Kidney tubule cell (primary cell): Measurements from ENCODE around the gene TEF.
"Not testable (repeated sequence)": the region's sequence is repeated elsewhere in the genome, so short reads cannot be mapped to it uniquely, and the experiment has no call there.

Experiments used
- DNase-seq: peaks from one replicate; pipeline ENCODE4 v3.0.0-alpha.2; 2018; ENCODE audit warnings: low spot score

Gene TEF

GRCh38 chr22:41382610-41383009 is 868 bp downstream of the TEF start:
- no peak for DNase-seq

DNA sequence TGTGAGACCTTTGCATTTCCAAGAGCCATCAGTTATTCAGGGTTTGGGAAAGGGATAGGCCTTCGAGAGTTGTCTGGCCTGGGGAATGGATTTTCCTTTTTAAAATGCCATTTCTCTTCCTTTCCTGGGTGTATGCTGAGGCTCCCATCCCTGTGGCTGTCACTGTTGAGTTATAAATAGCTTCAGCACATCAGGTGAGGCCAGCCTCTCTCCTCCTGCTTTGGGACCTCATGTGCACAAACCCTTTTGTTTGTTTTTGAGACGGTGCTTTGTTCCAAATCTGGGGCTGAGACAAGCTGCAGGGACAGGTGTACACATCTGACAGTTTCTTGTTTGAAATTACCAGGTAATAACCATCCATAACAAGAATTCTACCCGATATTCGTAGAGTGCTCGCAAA is 1.3 kb downstream of the TEF start:
- no peak for DNase-seq

DNA sequence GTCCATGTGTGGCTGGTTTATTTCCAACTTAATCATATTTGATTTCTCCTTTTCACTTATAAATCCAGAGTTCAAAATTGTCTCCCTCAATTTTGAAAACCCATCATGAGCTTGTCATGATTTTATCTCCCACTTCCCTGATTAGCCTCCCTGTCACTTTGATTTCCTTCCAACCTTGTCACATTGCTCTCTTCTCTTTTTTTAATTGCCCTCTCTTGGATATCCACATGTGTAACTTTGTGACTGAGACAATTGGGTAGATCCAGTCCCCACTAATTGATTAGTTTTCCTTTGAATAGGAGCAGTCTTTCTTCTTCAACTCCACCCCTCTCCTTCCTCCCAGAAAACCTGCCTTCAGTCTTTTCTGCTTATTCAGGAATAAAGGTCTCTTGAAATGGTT is 2.4 kb downstream of the TEF start:
- no peak for DNase-seq

- DNase-seq = no peak
Observed at GRCh38 chr22:41387341-41387740, 5.6 kb downstream of the TEF start.

DNA sequence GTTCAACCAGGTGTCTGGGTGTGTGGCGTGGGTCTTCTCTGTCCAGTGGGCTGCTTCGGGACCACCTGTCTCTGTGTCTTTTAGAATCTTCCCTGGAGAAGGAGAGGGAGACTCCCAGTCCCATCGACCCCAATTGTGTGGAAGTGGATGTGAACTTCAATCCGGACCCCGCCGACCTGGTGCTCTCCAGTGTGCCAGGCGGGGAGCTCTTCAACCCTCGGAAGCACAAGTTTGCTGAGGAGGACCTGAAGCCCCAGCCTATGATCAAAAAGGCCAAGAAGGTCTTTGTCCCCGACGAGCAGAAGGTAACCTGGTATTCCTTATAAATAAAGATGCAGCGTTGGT is 12.2 kb downstream of the TEF start:
- no peak for DNase-seq

DNA sequence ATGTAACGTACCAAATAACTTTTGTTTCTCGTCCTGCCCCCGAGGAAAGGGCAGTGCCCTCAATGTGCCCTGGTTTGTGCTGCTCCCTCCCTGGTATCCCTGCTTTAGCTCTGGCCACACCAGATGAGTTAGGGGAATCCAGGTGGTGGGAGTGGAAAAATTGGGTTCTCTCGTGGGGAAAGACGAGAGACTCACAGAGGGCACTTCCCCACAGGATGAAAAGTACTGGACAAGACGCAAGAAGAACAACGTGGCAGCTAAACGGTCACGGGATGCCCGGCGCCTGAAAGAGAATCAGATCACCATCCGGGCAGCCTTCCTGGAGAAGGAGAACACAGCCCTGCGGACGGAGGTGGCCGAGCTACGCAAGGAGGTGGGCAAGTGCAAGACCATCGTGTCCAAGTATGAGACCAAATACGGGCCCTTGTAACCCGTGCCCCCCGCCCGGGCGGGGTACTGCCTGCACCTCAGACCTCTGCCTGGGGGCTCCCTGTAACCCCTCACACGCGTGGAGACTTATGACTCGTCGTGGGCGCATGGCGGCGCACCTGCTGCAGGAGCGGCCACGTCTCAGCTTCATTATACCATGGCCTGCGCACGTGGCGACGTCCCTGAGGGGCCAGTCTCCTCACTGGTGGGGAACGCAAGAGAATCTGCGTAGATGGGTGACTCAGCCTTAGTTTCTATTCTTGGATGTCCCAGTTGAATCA is 13.9 kb downstream of the TEF start:
- DNase-seq = no peak

- DNase-seq = no peak
Observed at GRCh38 chr22:41397143-41397811, 15.5 kb downstream of the TEF start.

GRCh38 chr22:41398921-41399320 is 17.2 kb downstream of the TEF start:
- no peak for DNase-seq

- DNase-seq = peak; percentile 59
Observed at GRCh38 chr22:41401781-41402648, 20.3 kb downstream of the TEF start.

GRCh38 chr22:41402851-41403250 is 21.1 kb downstream of the TEF start:
- DNase-seq = not testable (repeated sequence)

- peak; percentile 92 for DNase-seq
Observed at GRCh38 chr22:41403532-41404318, 22.0 kb downstream of the TEF start.

DNA sequence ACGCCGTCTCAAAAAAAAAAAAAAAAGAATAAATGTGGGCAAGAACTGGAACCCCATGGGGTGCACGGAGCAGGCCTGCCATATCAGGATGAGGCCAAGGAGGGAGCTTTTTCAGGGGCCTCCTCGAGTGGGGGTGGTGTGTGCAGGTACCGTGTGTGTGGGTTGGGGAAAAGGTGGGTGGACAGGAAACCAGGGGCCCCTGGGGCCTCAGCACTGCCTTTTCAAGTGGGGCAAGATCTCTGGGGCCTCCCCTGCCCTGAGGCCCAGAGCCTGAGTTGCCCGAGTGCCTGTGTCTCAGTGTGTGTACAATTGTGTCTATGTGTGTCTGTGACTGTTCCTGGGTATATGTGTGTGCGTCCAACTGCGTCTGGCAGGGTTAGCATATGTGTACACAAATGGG is 23.8 kb downstream of the TEF start:
- DNase-seq = no peak

DNA sequence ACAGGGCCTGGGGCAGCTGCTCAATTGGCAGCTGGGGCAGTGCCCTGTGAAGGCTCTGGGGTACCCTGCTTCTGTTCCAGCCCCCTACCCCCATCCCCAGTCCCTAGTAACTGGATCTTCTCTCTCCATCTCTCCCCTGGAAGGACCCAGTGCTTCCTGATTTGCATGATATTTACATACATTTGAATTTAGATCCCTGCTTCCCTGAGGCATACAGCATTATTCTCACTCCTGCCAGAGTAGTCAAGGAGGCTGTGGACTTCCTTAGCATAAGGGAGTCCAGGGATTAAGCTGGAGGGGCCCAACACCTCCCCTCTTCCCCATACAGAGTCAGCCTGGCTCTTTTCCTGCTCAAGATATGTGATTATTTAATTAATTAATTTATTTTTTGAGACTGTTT is 24.7 kb downstream of the TEF start:
- no peak for DNase-seq

DNA sequence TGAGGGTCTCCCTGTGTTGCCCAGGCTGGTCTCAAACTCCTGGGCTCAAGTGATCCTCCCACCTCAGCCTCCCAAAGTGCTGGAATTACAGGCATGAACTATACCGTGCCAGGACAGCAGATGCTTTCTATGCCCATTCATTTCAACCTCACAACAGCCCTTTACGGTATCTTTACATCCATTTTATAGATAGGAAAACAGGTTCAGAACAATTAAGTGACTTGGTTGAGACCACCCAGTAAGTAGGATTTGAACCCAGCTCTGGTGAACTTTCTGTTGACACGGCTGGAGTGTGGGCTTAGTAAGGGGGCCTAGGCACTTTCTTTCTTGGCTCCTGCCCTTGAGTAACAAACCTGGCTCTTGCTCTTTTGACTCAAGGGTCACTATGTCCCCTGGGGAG is 25.7 kb downstream of the TEF start:
- DNase-seq = no peak

- DNase-seq = no peak
Observed at GRCh38 chr22:41408665-41409064, 26.9 kb downstream of the TEF start.

DNA sequence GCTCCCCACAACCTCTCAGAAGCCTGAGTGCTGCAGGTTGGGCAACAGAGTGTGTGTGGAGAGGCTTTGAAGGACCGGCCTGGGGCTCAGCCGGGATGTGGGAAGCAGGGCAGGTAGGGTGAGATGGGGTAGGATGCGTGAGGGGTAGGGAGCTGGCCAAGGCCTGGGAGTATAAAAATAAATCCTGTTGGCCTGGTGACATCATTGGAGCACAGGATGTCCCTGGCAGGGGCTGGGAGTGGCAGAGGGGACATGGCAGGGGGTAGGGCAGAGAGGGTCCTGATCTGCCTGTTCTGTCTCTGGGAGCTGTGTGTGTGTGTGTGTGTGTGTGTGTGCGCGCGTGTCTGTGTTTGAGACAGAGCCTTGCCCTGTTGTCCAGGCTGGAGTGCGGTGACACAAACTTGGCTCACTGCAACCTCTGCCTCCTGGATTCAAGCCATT is 28.6 kb downstream of the TEF start:
- no peak for DNase-seq

- DNase-seq = no peak
Observed at GRCh38 chr22:41411021-41411851, 29.5 kb downstream of the TEF start.

GRCh38 chr22:41415554-41415953 is 33.8 kb downstream of the TEF start:
- DNase-seq = no peak

- peak; percentile 46 for DNase-seq
Observed at GRCh38 chr22:41417622-41418390, 36.1 kb downstream of the TEF start.

DNA sequence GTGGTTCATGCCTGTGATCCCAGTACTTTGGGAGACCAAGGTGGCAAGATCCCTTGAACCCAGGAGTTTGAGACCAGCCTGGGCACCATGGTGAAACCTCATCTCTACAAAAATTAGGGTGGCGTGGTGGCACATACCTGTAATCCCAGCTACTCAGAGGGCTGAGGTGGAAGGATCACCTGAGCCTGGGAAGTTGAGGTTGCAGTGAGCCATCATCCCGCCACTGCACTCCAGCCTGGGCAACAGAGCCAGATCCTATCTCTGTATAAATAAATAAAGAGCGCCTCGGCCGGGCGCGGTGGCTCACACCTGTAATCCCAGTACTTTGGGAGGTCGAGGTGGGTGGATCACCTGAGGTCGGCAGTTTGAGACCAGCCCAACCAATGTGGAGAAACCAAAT is 37.0 kb downstream of the TEF start:
- no peak for DNase-seq
